Stimulated activated CD4-positive, alpha-beta T cell treated with anti-CD3 and anti-CD28 coated beads, Interleukin-1b, Interleukin-23, amount 100 ng/mL, for 48 hours (primary cell): ENCODE data around the gene SARS1.
A peak's percentile ranks its signal among the peaks of the same experiment; 100 is the strongest.
"Not testable (repeated sequence)": the region's sequence is repeated elsewhere in the genome, so short reads cannot be mapped to it uniquely, and the experiment has no call there.

Experiments used
- DNase-seq: peaks from one replicate; pipeline ENCODE4 v3.0.0-alpha.2; 2020

The SARS1 gene

GRCh38 chr1:109193653-109194590, 19.8 kb upstream of the SARS1 start:
- peak; percentile 54 for DNase-seq

DNA sequence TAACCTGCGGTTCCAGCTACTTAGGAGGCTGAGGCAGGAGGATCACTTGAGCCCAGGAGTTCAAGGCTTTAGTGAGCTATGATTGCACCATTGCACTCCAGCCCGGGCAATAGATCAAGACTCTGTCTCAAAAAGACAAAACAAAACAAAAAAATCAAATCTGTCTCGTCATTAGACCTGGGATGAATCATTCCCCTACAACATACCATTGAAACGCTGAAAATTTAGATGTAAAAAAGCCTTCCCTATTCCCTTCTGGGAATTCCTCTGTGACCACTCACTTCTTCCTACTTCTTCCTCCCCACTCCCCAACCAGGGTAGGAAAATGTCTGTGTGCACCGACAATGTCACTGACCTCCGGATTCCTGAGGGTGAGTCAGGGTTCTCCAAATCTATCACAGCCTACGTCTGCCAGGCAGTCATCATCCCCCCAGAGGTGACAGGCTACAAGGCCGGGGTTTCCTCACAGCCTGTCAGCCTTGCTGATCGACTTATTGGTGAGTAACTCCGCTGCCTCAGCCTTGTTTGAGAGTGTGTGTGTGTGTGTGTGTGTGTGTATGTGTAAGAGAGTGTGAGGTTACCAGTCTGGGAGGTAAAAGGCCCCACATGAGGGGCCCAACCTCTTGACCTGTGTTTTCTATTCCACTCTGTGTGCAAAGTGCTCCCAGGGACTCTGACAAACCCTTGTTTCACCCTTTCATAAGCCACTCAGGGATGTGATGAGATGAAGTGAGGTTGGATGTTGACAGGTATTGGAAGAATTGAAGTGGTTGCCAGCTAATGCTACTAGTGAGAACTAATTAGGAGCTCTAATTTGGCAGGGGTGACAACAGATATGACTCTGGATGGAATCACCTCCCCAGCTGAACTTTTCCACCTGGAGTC, 16.3 kb upstream of the SARS1 start:
- DNase-seq = peak; percentile 76

- no peak for DNase-seq
Measured at GRCh38 chr1:109198043-109198695, 15.5 kb upstream of the SARS1 start.

DNA sequence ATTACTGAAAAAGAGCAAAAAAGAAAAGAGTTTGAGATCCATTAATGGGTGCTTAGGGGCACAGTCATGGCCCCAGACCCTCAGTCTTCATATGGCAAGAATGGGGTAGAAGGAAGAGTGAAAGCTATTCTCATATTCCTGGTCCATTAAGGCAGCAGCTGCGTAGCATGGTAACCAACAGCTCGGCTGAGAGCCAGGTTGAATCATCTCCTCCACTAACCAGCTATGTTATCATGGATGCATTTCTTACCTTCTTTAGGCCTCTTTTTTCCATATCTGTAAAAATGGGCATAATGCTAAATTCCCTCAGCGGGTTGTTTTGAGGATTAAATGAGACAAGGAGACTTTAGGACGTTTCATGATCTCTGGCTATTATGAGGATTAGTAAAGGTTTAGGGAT, 15.0 kb upstream of the SARS1 start:
- DNase-seq = no peak

- DNase-seq = no peak
Measured at GRCh38 chr1:109199710-109200109, 14.0 kb upstream of the SARS1 start.

DNA sequence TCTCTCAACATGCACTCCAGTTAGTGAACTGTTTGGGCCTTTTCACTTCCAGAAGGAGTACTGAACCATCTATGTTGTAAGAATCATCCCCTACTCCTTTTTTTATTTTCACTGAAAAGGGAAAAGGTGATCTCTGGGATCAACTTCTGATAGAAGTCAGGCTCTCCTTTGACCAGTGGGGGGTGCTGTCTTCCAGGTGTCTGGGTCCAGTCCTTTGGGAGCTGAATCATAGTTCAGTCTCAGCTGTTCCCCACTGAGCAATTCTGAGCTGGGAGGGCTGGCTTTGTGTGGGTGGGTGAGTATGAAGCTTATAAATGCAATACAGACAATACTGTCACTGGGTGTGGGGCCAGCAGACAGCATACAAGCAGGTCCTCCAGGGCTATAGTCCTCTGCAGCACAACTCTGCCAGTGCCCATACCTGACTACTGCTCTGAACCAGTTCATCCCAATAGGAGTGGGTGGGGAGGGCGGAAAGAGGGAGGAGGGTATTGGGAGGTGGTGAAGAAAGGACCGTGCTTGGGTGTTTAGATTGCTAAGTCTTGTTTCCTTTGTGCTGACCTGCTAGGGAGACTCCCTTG, 12.5 kb upstream of the SARS1 start:
- peak; percentile 88 for DNase-seq

DNA sequence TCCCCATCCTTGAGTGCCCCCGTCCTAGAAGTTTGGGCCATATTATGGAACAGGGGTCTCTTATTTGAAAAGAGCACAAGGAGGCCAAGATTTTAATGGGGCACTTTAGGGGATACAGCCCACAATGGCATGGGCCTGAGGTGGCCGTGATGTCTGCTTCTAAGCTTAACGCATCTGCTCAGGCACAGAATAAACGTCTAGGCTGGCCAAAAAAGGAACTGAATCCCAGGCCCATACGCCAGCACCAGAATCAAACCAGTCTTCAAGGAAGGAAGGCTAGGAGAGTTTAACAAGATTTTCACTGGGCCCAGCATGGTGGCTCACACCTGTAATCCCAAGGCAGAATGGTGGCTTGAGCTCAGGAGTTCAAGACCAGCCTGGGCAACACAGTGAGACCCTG, 9.2 kb upstream of the SARS1 start:
- no peak for DNase-seq

DNA sequence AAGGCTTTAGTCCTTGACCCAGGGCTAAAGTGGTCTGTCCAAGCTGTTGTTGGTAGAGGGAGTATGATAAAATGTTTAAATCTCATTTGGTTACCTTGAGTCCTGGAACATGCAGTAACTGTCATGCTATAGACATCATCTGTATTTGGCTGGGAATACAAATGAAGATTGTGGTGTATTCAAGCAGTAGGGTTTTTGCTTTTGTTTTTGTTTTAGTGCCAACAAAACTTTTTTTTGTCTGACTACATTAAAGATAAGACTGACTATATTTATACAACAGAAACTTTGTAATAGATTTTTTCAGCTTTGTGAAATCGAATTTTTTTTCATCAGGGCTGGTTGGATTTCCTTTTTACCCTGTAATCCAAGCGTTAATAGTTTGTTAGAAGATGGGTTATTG, 7.4 kb upstream of the SARS1 start:
- DNase-seq = no peak

DNA sequence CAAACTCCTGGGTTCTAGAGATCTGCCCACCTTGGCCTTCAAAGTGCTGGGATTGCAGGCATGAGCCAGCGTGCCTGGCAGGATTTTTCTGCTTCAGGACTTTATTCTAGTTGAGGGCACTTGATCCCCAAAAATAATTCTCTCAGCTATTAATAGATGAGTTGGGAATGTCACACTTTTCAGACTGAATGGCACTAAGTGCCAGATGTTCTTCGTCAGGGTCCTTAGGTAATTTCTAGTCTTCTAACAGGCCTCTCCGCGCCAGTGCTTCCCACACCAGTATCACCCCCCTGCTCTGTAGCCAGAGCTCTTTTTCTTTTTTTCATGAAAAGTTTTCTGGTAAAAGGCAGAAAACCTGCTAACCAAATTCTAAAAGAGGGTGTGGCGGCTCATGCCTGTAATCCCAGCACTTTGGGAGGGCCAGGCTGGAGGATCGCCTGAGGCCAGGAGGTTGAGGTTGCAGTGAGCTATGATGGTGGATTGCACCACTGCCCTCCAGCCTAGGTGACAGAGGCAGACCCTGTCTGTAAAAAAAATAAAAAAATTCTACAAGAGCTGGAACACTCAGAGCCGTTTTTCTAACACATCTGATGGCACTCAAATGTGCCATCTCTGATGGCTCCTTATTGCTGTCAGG, 6.1 kb upstream of the SARS1 start:
- no peak for DNase-seq

GRCh38 chr1:109208394-109208793, 5.3 kb upstream of the SARS1 start:
- no peak for DNase-seq

DNA sequence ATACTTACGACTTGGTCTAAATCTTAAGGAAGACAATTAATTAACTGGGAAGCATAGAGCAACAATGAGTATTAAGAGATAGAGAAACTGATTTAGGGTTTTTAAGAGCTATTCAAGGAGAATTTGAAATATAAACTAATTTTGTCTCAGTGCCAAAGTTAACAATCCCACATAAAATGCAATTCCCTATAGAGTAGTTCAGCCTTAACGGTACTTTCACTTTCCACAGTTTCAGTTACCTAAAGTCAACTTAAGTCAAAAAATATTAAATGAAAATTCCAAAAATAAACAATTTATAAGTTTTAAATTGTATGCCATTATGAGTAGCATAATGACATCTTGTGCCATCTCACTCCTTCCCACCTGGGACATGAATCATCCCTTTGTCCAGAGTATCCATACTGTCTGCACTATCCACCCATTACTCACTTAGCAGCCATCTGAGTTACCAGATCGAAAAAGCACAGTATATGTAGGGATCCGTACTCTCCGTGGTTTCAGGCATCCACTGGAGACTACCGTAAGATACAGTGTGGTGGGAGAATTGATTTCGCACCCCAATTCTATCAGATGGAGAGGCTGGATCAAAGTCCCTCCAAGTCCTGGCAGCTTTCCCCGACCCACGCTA, 4.8 kb upstream of the SARS1 start:
- DNase-seq = no peak

DNA sequence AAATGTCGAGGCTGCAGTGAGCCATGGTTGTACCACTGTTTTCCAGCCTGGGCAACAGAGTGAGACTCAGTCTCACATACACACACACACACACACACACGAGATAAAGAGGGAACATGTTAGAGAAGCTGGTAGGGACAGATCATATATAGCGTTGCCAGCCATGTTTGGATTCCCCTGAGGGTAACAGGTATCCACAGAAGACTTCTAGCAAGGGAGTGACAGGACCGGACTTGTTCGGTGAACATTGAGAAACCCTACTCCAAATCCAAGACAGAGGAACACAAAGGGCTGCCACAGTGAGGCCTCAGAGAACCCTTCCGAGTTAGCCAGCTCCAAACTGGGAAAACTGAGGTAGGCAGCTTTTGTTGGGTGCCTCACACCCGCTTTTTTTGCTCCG, 3.7 kb upstream of the SARS1 start:
- no peak for DNase-seq

- no peak for DNase-seq
Measured at GRCh38 chr1:109213345-109213823, 334 bp upstream of the SARS1 start.

DNA sequence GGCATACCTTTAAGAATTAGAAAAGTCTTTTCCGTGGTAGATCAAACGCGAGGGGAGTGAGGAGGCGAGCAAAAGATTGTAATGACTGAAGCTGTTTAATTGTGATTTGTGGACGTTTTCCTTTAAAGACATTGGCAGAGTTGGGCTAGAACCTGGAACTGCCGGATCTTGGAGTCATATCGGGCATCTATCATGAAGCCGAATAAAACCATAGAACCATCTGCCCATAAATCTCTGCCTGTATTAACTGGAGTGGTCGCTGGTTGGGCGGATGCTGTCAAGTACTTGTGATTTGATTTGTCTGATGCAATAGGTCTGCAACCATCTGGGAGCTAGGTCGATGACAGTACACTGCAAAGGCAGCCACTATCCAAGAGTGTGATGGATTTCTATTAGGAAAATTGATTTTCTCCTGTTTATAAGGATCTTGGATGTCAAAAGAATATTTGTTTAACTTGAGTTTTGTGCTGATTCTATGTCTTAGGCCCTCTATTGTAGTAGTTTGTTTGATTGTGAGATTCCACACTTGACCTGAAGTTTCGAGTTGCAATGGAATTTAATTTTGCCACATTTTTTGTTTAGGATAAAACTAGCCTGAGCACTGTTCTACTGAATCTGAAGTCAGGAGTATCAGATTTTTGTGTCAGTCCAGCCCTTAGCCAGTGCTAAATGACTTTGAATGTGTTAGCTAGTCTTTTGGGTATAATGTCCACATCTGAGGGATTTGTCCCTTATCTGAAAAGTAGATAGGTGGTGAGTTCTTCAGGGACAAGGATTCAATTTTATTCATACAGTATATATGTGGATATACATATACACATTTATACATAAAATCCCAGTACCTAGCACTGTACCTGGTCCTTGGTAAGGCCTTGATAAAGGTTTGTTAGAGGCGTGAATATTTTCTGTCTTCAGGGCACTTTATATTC, 1.2 kb downstream of the SARS1 start:
- DNase-seq = peak; percentile 60

DNA sequence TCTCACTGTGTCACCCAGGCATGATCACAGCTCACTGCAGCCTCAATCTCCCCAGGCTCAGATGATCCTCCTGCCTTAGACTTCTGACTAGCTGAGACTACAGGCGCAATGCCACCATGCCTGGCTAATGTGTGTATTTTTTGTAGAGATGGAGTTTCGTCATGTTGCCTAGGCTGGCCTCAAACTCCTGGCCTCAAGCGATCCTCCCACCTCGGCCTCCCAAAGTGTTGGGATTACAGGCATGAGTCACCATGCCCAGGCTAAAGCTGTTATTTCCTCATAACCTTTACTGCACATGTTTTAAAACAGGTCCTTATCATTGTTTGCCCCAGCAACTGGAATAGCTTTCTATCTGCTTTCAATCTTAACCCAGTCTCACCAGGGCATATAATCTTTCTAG, 2.9 kb downstream of the SARS1 start:
- no peak for DNase-seq

GRCh38 chr1:109218516-109218915, 4.8 kb downstream of the SARS1 start:
- DNase-seq = no peak

DNA sequence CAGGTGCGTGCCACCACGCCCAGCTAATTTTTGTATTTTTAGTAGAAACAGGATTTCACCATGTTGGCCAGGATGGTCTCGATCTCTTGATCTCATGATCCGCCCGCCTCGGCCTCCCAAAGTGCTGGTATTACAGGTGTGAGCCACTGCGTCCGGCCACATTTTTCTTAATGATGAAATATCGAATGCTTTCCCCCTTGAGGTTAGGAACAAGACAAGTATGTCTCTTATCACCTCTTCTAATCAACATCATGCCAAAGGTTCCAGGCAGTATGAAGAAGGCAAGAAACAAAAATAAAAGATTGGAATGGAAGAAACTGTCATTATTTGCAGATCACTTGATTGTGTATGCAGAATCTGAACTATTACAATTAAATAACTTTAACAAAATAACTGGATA, 7.5 kb downstream of the SARS1 start:
- DNase-seq = not testable (repeated sequence)

GRCh38 chr1:109225308-109225707, 11.6 kb downstream of the SARS1 start:
- no peak for DNase-seq

DNA sequence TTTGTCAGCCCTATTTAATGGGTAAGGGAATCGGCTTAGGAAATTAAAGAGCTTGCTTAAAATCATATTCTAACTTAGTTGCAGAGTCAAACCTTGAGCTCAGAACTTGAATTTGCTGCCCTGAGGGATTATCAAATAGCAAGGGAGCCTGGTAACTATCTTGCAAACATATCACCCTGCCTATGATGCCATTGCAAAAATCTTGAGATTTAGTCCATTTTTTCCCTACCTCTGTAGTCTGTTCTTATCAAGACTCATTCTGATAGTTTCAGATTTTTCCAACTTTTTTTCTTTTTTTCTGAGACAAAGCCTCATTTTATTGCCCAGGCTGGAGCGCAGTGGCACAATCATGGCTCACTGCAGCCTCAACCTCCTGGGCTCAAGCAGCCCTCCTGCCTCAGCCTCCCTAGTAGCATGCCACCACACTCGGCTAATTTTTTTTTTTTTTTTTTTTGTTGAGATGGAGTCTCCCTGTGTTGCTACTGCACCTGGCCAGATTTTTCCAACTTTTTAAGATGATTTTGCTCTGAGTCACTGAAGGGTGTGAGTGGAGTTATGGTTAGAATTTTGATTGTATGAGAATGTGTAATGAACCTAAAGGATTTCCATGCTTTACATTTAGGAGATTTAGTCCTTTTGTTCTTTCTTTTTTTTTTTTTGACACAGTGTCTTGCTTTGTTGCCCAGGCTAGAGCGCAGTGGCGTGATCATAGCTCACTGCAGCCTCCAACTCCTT, 12.2 kb downstream of the SARS1 start:
- no peak for DNase-seq

- DNase-seq = no peak
Measured at GRCh38 chr1:109228167-109228566, 14.4 kb downstream of the SARS1 start.
